GM06990 (cell line): ENCODE data around the gene CUEDC1.

ENCODE experiments used
- DNase-seq: peaks from one replicate; pipeline ENCODE4 v3.0.0-alpha.2; 2011; ENCODE audit not compliant: insufficient read length; ENCODE audit errors: extremely low read depth
- H3K27me3 ChIP-seq: replicated peaks from 2 replicates; pipeline ENCODE4 v1.6.0; 2011; ENCODE audit warnings: low read length; ENCODE audit not compliant: control insufficient read depth, insufficient read depth
- H3K36me3 ChIP-seq: 2 replicates; pipeline ENCODE4 v1.5.1; 2011; ENCODE audit warnings: low read length; ENCODE audit not compliant: control insufficient read depth, insufficient read depth
- H3K4me3 ChIP-seq: replicated peaks from 2 replicates; pipeline ENCODE4 v1.5.1; 2011; ENCODE audit warnings: low read depth, mild to moderate bottlenecking, control low read depth, low read length
- CTCF ChIP-seq: IDR thresholded peaks from 2 replicates; pipeline ENCODE4 v1.5.1; 2011; ENCODE audit warnings: low read length, control low read depth, mild to moderate bottlenecking, inconsistent platforms; ENCODE audit not compliant: insufficient read depth, poor library complexity, severe bottlenecking

Gene CUEDC1

GRCh38 chr17:57946798-57947358 lies 8.3 kb downstream of the CUEDC1 start:
- DNase-seq, result peak; percentile 68
- Histone ChIP-seq H3K36me3 (no peaks in the 10 kb centered on the region), H3K27me3 (no peaks in the 10 kb centered on the region), H3K4me3 (no peak overlapping the region)
- TF ChIP-seq CTCF, result no peak

GRCh38 chr17:57945996-57946797 lies 9.0 kb downstream of the CUEDC1 start:
- Histone ChIP-seq H3K4me3 (no peak overlapping the region), H3K27me3 (no peaks in the 10 kb centered on the region), H3K36me3 (no peaks in the 10 kb centered on the region)
- TF ChIP-seq CTCF, result no peak
- DNase-seq, result no peak

GRCh38 chr17:57944908-57945307 lies 10.3 kb downstream of the CUEDC1 start:
- DNase-seq, result no peak
- no peak overlapping the region for H3K4me3 ChIP-seq
- no peak for TF ChIP-seq CTCF
- H3K36me3 ChIP-seq, result no peaks in the 10 kb centered on the region
- H3K27me3 ChIP-seq, result no peaks in the 10 kb centered on the region

- H3K4me3 ChIP-seq, result no peak overlapping the region
- no peak for DNase-seq
- H3K27me3 ChIP-seq, result no peaks in the 10 kb centered on the region
- no peak for TF ChIP-seq CTCF
- no peaks in the 10 kb centered on the region for H3K36me3 ChIP-seq
These were observed 11.6 kb downstream of the CUEDC1 start for GRCh38 chr17:57943645-57944044.

- no peak for DNase-seq
- TF ChIP-seq CTCF, result no peak
- Histone ChIP-seq H3K4me3 (no peak overlapping the region), H3K27me3 (no peaks in the 10 kb centered on the region), H3K36me3 (no peaks in the 10 kb centered on the region)
These were observed 12.1 kb downstream of the CUEDC1 start for GRCh38 chr17:57943140-57943539.
